Activated gamma-delta T cell (primary cell): ENCODE measurements around the gene CUTA.

Experiments
- DNase-seq: peaks from one replicate; lab custom pipeline; 2025; lab: John Stamatoyannopoulos, UW

Gene CUTA

GRCh38 chr6:33424855-33425667, 7.2 kb upstream of the CUTA start:
- no peak for DNase-seq

- DNase-seq, result no peak
These were observed 5.9 kb upstream of the CUTA start for GRCh38 chr6:33423777-33424176.

- no peak for DNase-seq
These were observed 3.4 kb upstream of the CUTA start for GRCh38 chr6:33421344-33421643.

- no peak for DNase-seq
These were observed 2.8 kb upstream of the CUTA start for GRCh38 chr6:33420491-33421343.

- DNase-seq, result no peak
These were observed 1.9 kb upstream of the CUTA start, which contains the start of gene SYNGAP1 for GRCh38 chr6:33419580-33420490. Gene SYNGAP1, plus strand, starts transcription at chr6:33420065. Its CDS starts 200 bp downstream, at chr6:33420265.

- DNase-seq, result no peak
These were observed 884 bp upstream of the CUTA start for GRCh38 chr6:33418690-33419291.

- no peak for DNase-seq
These were observed 592 bp downstream of the CUTA start for GRCh38 chr6:33417128-33417902.

GRCh38 chr6:33416386-33417127, 1.4 kb downstream of the CUTA start:
- no peak for DNase-seq

- DNase-seq, result no peak
These were observed 2.1 kb downstream of the CUTA start for GRCh38 chr6:33415831-33416230.

- DNase-seq, result no peak
These were observed 3.2 kb downstream of the CUTA start for GRCh38 chr6:33414592-33415271.

- DNase-seq, result no peak
These were observed 4.4 kb downstream of the CUTA start for GRCh38 chr6:33413241-33414120.

GRCh38 chr6:33412140-33413009, 5.5 kb downstream of the CUTA start:
- DNase-seq, result no peak

GRCh38 chr6:33411632-33412005, 6.3 kb downstream of the CUTA start:
- no peak for DNase-seq

- DNase-seq, result peak; percentile 89
These were observed 6.9 kb downstream of the CUTA start, which contains the start of gene PHF1 for GRCh38 chr6:33410711-33411631. Gene PHF1, plus strand, starts transcription at chr6:33411014. Its CDS starts 1,250 bp downstream, at chr6:33412264.

- peak; percentile 99 for DNase-seq
These were observed 7.7 kb downstream of the CUTA start for GRCh38 chr6:33410050-33410710.
